ENCODE results near the gene RMDN3.

Gene RMDN3

GRCh38 chr15:40693904-40694687 is 61.0 kb downstream of the RMDN3 start:
- no peak for DNase-seq

- DNase-seq, result no peak
These were observed 63.3 kb downstream of the RMDN3 start for GRCh38 chr15:40691737-40692136.

- no peak for DNase-seq
These were observed 65.9 kb downstream of the RMDN3 start for GRCh38 chr15:40688932-40689799.

Data from SHP77 treated with DMSO at 0.1 percent for 48 hours (cell line).